Keratinocyte (primary cell): ENCODE data around the gene NOS3. TPM values are rescaled to one million over a fixed set of nuclear protein-coding genes. Genes with fewer than 3 reads are reported as not detected.

ENCODE experiments used
- DNase-seq: peaks from one replicate; pipeline ENCODE4 v3.0.0-alpha.2; 2011; ENCODE audit warnings: low read depth, missing footprints, low spot score
- FAIRE-seq: peaks from 2 replicates; lab custom pipeline; 2011; peaks lifted over from hg19 to GRCh38; lab: Jason Lieb, UNC
- H2AFZ ChIP-seq: 2 replicates; pipeline ENCODE4 v1.6.0; 2012; ENCODE audit warnings: low read length, control low read depth, inconsistent platforms; ENCODE audit not compliant: control insufficient read depth
- H3K27ac ChIP-seq: 2 replicates; pipeline ENCODE4 v1.5.1; 2011; ENCODE audit warnings: low read length; ENCODE audit not compliant: control insufficient read depth, insufficient read depth
- H3K27me3 ChIP-seq: 3 replicates; pipeline ENCODE4 v1.6.0; 2011; ENCODE audit warnings: low read length; ENCODE audit not compliant: control insufficient read depth, insufficient read depth; ENCODE audit errors: extremely low read depth
- H3K36me3 ChIP-seq, 2 experiments: 2 replicates in 1 of 2; 3 replicates in 1 of 2; pipeline ENCODE4 v1.5.1; 2011; ENCODE audit warnings: low read length in 2 of 2, mild to moderate bottlenecking in 1 of 2; ENCODE audit not compliant: control insufficient read depth in 2 of 2, insufficient read depth in 2 of 2; ENCODE audit errors: extremely low read depth in 1 of 2
- H3K4me1 ChIP-seq: 3 replicates; pipeline ENCODE4 v1.5.1; 2011; ENCODE audit warnings: low read length; ENCODE audit not compliant: control insufficient read depth, insufficient read depth; ENCODE audit errors: extremely low read depth
- H3K4me2 ChIP-seq: 3 replicates; pipeline ENCODE4 v1.6.0; 2011; ENCODE audit warnings: low read depth, low read length; ENCODE audit not compliant: control insufficient read depth, insufficient read depth; ENCODE audit errors: extremely low read depth
- H3K4me3 ChIP-seq, 3 experiments: fragments of 200-600 bp in 1 of 3; sonication (generic) in 1 of 3; 2 replicates in 2 of 3; 3 replicates in 1 of 3; pipeline ENCODE4 v1.5.1; 2011 to 2016; ENCODE audit warnings: low read length in 3 of 3, mild to moderate bottlenecking in 3 of 3, control low read depth in 2 of 3, inconsistent platforms in 1 of 3, low read depth in 1 of 3, mixed read lengths in 1 of 3, mixed run types in 1 of 3, moderate library complexity in 1 of 3; ENCODE audit not compliant: control insufficient read depth in 2 of 3, insufficient read depth in 2 of 3; ENCODE audit errors: extremely low read depth in 1 of 3
- H3K79me2 ChIP-seq: 2 replicates; pipeline ENCODE4 v1.6.0; 2012; ENCODE audit warnings: low read length; ENCODE audit not compliant: control insufficient read depth, insufficient read depth
- H3K9ac ChIP-seq: 3 replicates; pipeline ENCODE4 v1.6.0; 2011; ENCODE audit warnings: low read length; ENCODE audit not compliant: control insufficient read depth, insufficient read depth; ENCODE audit errors: extremely low read depth
- H3K9me1 ChIP-seq: 3 replicates; pipeline ENCODE4 v1.6.0; 2011; ENCODE audit warnings: low read length; ENCODE audit not compliant: control insufficient read depth, insufficient read depth; ENCODE audit errors: extremely low read depth
- H3K9me3 ChIP-seq: 2 replicates; pipeline ENCODE4 v1.5.1; 2012; ENCODE audit warnings: low read depth, low read length; ENCODE audit not compliant: control insufficient read depth
- H4K20me1 ChIP-seq: 3 replicates; pipeline ENCODE4 v1.6.0; 2011; ENCODE audit warnings: low read length; ENCODE audit not compliant: control insufficient read depth, insufficient read depth; ENCODE audit errors: extremely low read depth
- EZH2 ChIP-seq: IDR thresholded peaks from one replicate; pipeline ENCODE4 v1.6.1; 2012; ENCODE audit warnings: inconsistent platforms, mild to moderate bottlenecking, low read length, moderate library complexity
- dilution Hi-C: fragments of 300-500 bp; cut with MboI; formaldehyde crosslinking; loops from one replicate; pipeline ENCODE4 v1.7.0; 2020; ENCODE audit warnings: low sequenced_read_pairs; ENCODE audit not compliant: extremely low pct_ligation_motif_present
- polyA plus RNA-seq, 5 experiments: library from polyadenylated mRNA; depleted of rRNA in 3 of 5; stranded (reverse) in 3 of 5; stranded (forward) in 1 of 5; unstranded in 1 of 5; fragments of >200 nt; gene quantifications; 1 replicate in 1 of 5; 2 replicates in 3 of 5; 3 replicates in 1 of 5; pipeline versions ENCODE4 v1.2.1 to v1.2.3, GENCODE V29; 2011 to 2012; ENCODE audit warnings: missing spikeins in 2 of 5, low read depth in 1 of 5, low replicate concordance in 1 of 5
- TF ChIP-seq, protein P1 (sequence below), 3 experiments: IDR thresholded peaks in 1 of 3; conservative IDR thresholded peaks in 1 of 3; optimal IDR thresholded peaks in 1 of 3; 2 replicates in 2 of 3; 3 replicates in 1 of 3; pipeline versions ENCODE3 to v1.5.1; 2011; ENCODE audit warnings: low read length in 3 of 3, mild to moderate bottlenecking in 3 of 3, moderate library complexity in 2 of 3, control low read depth in 1 of 3, inconsistent platforms in 1 of 3; ENCODE audit not compliant: insufficient read depth in 2 of 3; ENCODE audit errors: extremely low read depth in 1 of 3

The NOS3 gene
- polyA plus RNA-seq, 1 donor (not counting 4 experiments of a cell fraction or from before 2014, with no cell fraction given): 0.77 TPM

GRCh38 chr7:151009327-151010036 lies 18.7 kb downstream of the NOS3 start:
- TF ChIP-seq, protein P1, sequence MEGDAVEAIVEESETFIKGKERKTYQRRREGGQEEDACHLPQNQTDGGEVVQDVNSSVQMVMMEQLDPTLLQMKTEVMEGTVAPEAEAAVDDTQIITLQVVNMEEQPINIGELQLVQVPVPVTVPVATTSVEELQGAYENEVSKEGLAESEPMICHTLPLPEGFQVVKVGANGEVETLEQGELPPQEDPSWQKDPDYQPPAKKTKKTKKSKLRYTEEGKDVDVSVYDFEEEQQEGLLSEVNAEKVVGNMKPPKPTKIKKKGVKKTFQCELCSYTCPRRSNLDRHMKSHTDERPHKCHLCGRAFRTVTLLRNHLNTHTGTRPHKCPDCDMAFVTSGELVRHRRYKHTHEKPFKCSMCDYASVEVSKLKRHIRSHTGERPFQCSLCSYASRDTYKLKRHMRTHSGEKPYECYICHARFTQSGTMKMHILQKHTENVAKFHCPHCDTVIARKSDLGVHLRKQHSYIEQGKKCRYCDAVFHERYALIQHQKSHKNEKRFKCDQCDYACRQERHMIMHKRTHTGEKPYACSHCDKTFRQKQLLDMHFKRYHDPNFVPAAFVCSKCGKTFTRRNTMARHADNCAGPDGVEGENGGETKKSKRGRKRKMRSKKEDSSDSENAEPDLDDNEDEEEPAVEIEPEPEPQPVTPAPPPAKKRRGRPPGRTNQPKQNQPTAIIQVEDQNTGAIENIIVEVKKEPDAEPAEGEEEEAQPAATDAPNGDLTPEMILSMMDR (optimal IDR thresholded peaks at IDR 0.05 in 1 of 3, IDR thresholded peaks at IDR 0.05 in 1 of 3, conservative IDR thresholded peaks at IDR 0.05 in 1 of 3; ENCODE audit: extremely low read depth in 1 of 3, insufficient read depth in 2 of 3, low read length in 3 of 3): no peak
- TF ChIP-seq EZH2: no peak
- Histone ChIP-seq H3K4me2 (no peak overlapping the region), H3K9me3 (no peaks in the 10 kb centered on the region), H3K9me1 (no peaks in the 10 kb centered on the region), H3K27me3 (peaks cover 40% of the 10 kb centered on the region), H2AFZ (no peak overlapping the region), H3K4me1 (peaks cover 12% of the 10 kb centered on the region), H3K79me2 (no peaks in the 10 kb centered on the region), H3K36me3 (no peaks in the 10 kb centered on the region), H3K27ac (no peak overlapping the region), H3K4me3 (no peak overlapping the region), H3K9ac (no peak overlapping the region), H4K20me1 (no peaks in the 10 kb centered on the region)
- no peak for DNase-seq
- FAIRE-seq: no peak
- dilution Hi-C loops: no loop called here

GRCh38 chr7:151010037-151010306 lies 19.2 kb downstream of the NOS3 start:
- TF ChIP-seq EZH2: no peak
- TF ChIP-seq, protein P1 (optimal IDR thresholded peaks at IDR 0.05 in 1 of 3, IDR thresholded peaks at IDR 0.05 in 1 of 3, conservative IDR thresholded peaks at IDR 0.05 in 1 of 3; ENCODE audit: extremely low read depth in 1 of 3, insufficient read depth in 2 of 3, low read length in 3 of 3): no peak
- H3K27ac ChIP-seq: no peak overlapping the region
- DNase-seq (no peak), FAIRE-seq (no peak)
- no peak overlapping the region for H3K4me2 ChIP-seq
- H3K79me2 ChIP-seq: no peaks in the 10 kb centered on the region
- H3K4me3 ChIP-seq: no peak overlapping the region
- H3K9ac ChIP-seq: no peak overlapping the region
- dilution Hi-C loops: no loop called here
- peaks cover 12% of the 10 kb centered on the region for H3K4me1 ChIP-seq
- H3K9me3 ChIP-seq: no peaks in the 10 kb centered on the region
- H2AFZ ChIP-seq: no peak overlapping the region
- H3K27me3 ChIP-seq: peaks cover 40% of the 10 kb centered on the region
- no peaks in the 10 kb centered on the region for H3K36me3 ChIP-seq
- no peaks in the 10 kb centered on the region for H4K20me1 ChIP-seq
- H3K9me1 ChIP-seq: no peaks in the 10 kb centered on the region
